Neural cell (in vitro differentiated cells): ENCODE measurements around the gene CT47C1. TPM values are rescaled to one million over a fixed set of nuclear protein-coding genes. Genes with fewer than 3 reads are reported as not detected.
A peak's percentile ranks its signal among the peaks of the same experiment; 100 is the strongest.

Experiments
- H2AFZ ChIP-seq: fragments of 200-600, 300-800 bp; sonication (generic), shearing (Covaris generic); 2 replicates; pipeline ENCODE4 v1.6.0; 2014; ENCODE audit warnings: low read depth, mild to moderate bottlenecking, antibody characterized with exemption, low read length, moderate library complexity
- H3F3A ChIP-seq: fragments of 200-600 bp; shearing (Covaris generic); 2 replicates; pipeline ENCODE4 v1.6.1; 2016; ENCODE audit warnings: mild to moderate bottlenecking, moderate library complexity, mixed read lengths, antibody characterized with exemption, low read length; ENCODE audit not compliant: insufficient read depth, poor library complexity, severe bottlenecking
- H3K27ac ChIP-seq: fragments of 200-600, 300-800 bp; sonication (generic), shearing (Covaris generic); 2 replicates; pipeline ENCODE4 v1.5.1; 2014; ENCODE audit warnings: mild to moderate bottlenecking, low read length, moderate library complexity
- H3K27me3 ChIP-seq: fragments of 300-800, 200-600 bp; sonication (generic), shearing (Covaris generic); 2 replicates; pipeline ENCODE4 v1.6.0; 2014; ENCODE audit warnings: mild to moderate bottlenecking, low read depth, low read length, moderate library complexity; ENCODE audit not compliant: insufficient read depth
- H3K36me3 ChIP-seq: fragments of 300-800, 200-600 bp; sonication (generic), shearing (Covaris generic); 2 replicates; pipeline ENCODE4 v1.5.1; 2014; ENCODE audit warnings: mild to moderate bottlenecking, antibody characterized with exemption, low read length, moderate library complexity; ENCODE audit not compliant: insufficient read depth
- H3K4me2 ChIP-seq: fragments of 300-800, 200-600 bp; sonication (generic), shearing (Covaris generic); 2 replicates; pipeline ENCODE4 v1.6.0; 2014; ENCODE audit warnings: mild to moderate bottlenecking, low read length
- H3K4me3 ChIP-seq: fragments of 300-800, 200-600 bp; sonication (generic), shearing (Covaris generic); 2 replicates; pipeline ENCODE4 v1.5.1; 2014; ENCODE audit warnings: mild to moderate bottlenecking, low read length, moderate library complexity
- H3K79me2 ChIP-seq: fragments of 200-600 bp; shearing (Covaris generic); replicated peaks from 2 replicates; pipeline ENCODE4 v1.6.0; 2014; ENCODE audit warnings: mild to moderate bottlenecking, low read length, moderate library complexity; ENCODE audit not compliant: insufficient read depth
- H3K9ac ChIP-seq: fragments of 300-800, 200-600 bp; sonication (generic), shearing (Covaris generic); 2 replicates; pipeline ENCODE4 v1.6.1; 2016; ENCODE audit warnings: mild to moderate bottlenecking, low read length, mixed read lengths
- H3K9me2 ChIP-seq: fragments of 200-600 bp; shearing (Covaris generic); 2 replicates; pipeline ENCODE4 v1.6.1; 2016; ENCODE audit warnings: mild to moderate bottlenecking, low read length, mixed read lengths; ENCODE audit not compliant: insufficient read depth
- H3K9me3 ChIP-seq: fragments of 200-600, 300-800 bp; sonication (generic), shearing (Covaris generic); 2 replicates; pipeline ENCODE4 v1.6.1; 2016; ENCODE audit warnings: mild to moderate bottlenecking, mixed run types, low read length, moderate library complexity, mixed read lengths
- H4K20me1 ChIP-seq: fragments of 200-600 bp; shearing (Covaris generic); 2 replicates; pipeline ENCODE4 v1.6.1; 2016; ENCODE audit warnings: mild to moderate bottlenecking, mixed run types; ENCODE audit not compliant: insufficient read depth
- CTCF ChIP-seq: fragments of 450-650 bp; IDR thresholded peaks from 2 replicates; pipeline ENCODE4 v1.5.1; 2014; ENCODE audit warnings: antibody characterized with exemption, mild to moderate bottlenecking, moderate library complexity; ENCODE audit not compliant: poor library complexity, severe bottlenecking
- EP300 ChIP-seq: fragments of 450-650 bp; conservative IDR thresholded peaks from 2 replicates; pipeline ENCODE4 v1.6.1; 2014; ENCODE audit warnings: antibody characterized with exemption, mild to moderate bottlenecking, moderate library complexity; ENCODE audit not compliant: poor library complexity, severe bottlenecking
- EZH2 ChIP-seq: fragments of 200-600, 300-800 bp; shearing (Covaris generic), sonication (generic); IDR thresholded peaks from 2 replicates; pipeline ENCODE4 v1.6.1; 2014; ENCODE audit warnings: antibody characterized with exemption, low read length, borderline replicate concordance, mild to moderate bottlenecking; ENCODE audit not compliant: insufficient read depth, poor library complexity, severe bottlenecking
- MXI1 ChIP-seq: fragments of 450-650 bp; conservative IDR thresholded peaks from 2 replicates; pipeline ENCODE4 v1.6.1; 2014; ENCODE audit warnings: antibody characterized with exemption, mild to moderate bottlenecking; ENCODE audit not compliant: poor library complexity, severe bottlenecking
- POLR2AphosphoS5 ChIP-seq: IDR thresholded peaks from 2 replicates; pipeline ENCODE4 v1.6.1; 2012
- RAD21 ChIP-seq: fragments of 450-650 bp; conservative IDR thresholded peaks from 2 replicates; pipeline ENCODE4 v1.6.1; 2014; ENCODE audit warnings: antibody characterized with exemption, mild to moderate bottlenecking, moderate library complexity
- REST ChIP-seq: IDR thresholded peaks from 2 replicates; pipeline ENCODE4 v1.6.1; 2012; ENCODE audit warnings: borderline replicate concordance
- SMC3 ChIP-seq: fragments of 450-650 bp; conservative IDR thresholded peaks from 2 replicates; pipeline ENCODE4 v1.6.1; 2014; ENCODE audit warnings: antibody characterized with exemption, mild to moderate bottlenecking, moderate library complexity; ENCODE audit not compliant: poor library complexity
- TAF1 ChIP-seq: IDR thresholded peaks from 2 replicates; pipeline ENCODE4 v1.6.1; 2012; ENCODE audit warnings: low read depth
- polyA plus RNA-seq: library from polyadenylated mRNA; depleted of rRNA; stranded (reverse); fragments of >200 nt; gene quantifications from 2 replicates; pipeline ENCODE4 v1.2.3, GENCODE V29; 2014

Gene CT47C1
- polyA plus RNA-seq, 1 donor from 2014 or later: not detected

GRCh38 chrX:119118780-119119395, 46.1 kb downstream of the CT47C1 start:
- Histone ChIP-seq H3K4me3 (no peak overlapping the region), H3K36me3 (no peaks in the 10 kb centered on the region), H3K9me3 (no peaks in the 10 kb centered on the region), H4K20me1 (no peaks in the 10 kb centered on the region), H3K9ac (no peak overlapping the region), H2AFZ (no peak overlapping the region), H3K27ac (no peak overlapping the region), H3K9me2 (no peaks in the 10 kb centered on the region), H3K79me2 (no peaks in the 10 kb centered on the region), H3K4me2 (no peak overlapping the region), H3K27me3 (no peaks in the 10 kb centered on the region), H3F3A (no peaks in the 10 kb centered on the region)
- TF ChIP-seq SMC3 (peak; percentile 52), TAF1 (no peak), CTCF (peak; percentile 52), RAD21 (peak; percentile 58)

- no peak for TF ChIP-seq MXI1
- no peak for TF ChIP-seq EZH2
- TF ChIP-seq EP300: no peak
- TF ChIP-seq REST: no peak
- no peak for TF ChIP-seq RAD21
- no peak for TF ChIP-seq SMC3
- no peak for TF ChIP-seq TAF1
- no peak for TF ChIP-seq POLR2AphosphoS5
- TF ChIP-seq CTCF: no peak
- Histone ChIP-seq H3F3A (no peaks in the 10 kb centered on the region), H3K9ac (no peak overlapping the region), H3K9me3 (no peaks in the 10 kb centered on the region), H3K79me2 (no peaks in the 10 kb centered on the region), H3K27ac (no peak overlapping the region), H4K20me1 (no peaks in the 10 kb centered on the region), H3K9me2 (no peaks in the 10 kb centered on the region), H2AFZ (no peak overlapping the region), H3K36me3 (no peaks in the 10 kb centered on the region), H3K4me3 (no peak overlapping the region), H3K27me3 (no peaks in the 10 kb centered on the region), H3K4me2 (no peak overlapping the region)
Measured at GRCh38 chrX:119121341-119121740, 48.5 kb downstream of the CT47C1 start.

Other genes starting within 250 kb of the CT47C1 start
- 146 and 167 TPM in 2 replicates for gene ZCCHC12, start 249.2 kb upstream of the CT47C1 start, polyA plus RNA-seq
- 0.30 and 0.41 TPM in 2 replicates for gene LONRF3, start 98.4 kb upstream of the CT47C1 start, polyA plus RNA-seq
- 0.04 TPM in 1 of 2 replicates, not detected in the other for gene KIAA1210, start 54.8 kb downstream of the CT47C1 start, polyA plus RNA-seq
- 667 and 672 TPM in 2 replicates for gene PGRMC1, start 163.3 kb downstream of the CT47C1 start, polyA plus RNA-seq